Hepatocyte (in vitro differentiated cells): ENCODE results near the gene JAG2. TPM values are rescaled to one million over a fixed set of nuclear protein-coding genes. Genes with fewer than 3 reads are reported as not detected.

Experiments
- DNase-seq: peaks from one replicate; pipeline ENCODE4 v3.0.0-alpha.2; 2016; ENCODE audit warnings: low spot score
- H2AFZ ChIP-seq: fragments of 200-600 bp; sonication (generic); 2 replicates; pipeline ENCODE4 v1.6.0; 2016; ENCODE audit warnings: antibody characterized with exemption, mild to moderate bottlenecking
- H3K27ac ChIP-seq: fragments of 200-600 bp; sonication (generic); 2 replicates; pipeline ENCODE4 v1.5.1; 2016; ENCODE audit warnings: mild to moderate bottlenecking
- H3K27me3 ChIP-seq: fragments of 200-600 bp; sonication (generic); 2 replicates; pipeline ENCODE4 v1.6.1; 2016
- H3K36me3 ChIP-seq: fragments of 200-600 bp; sonication (generic); replicated peaks from 2 replicates; pipeline ENCODE4 v1.5.1; 2016; ENCODE audit warnings: low read depth; ENCODE audit not compliant: insufficient read depth
- H3K4me1 ChIP-seq: fragments of 200-600 bp; sonication (generic); 2 replicates; pipeline ENCODE4 v1.5.1; 2016; ENCODE audit warnings: mild to moderate bottlenecking, moderate library complexity; ENCODE audit not compliant: insufficient read depth
- H3K4me2 ChIP-seq: fragments of 200-600 bp; sonication (generic); 2 replicates; pipeline ENCODE4 v1.6.0; 2016
- H3K4me3 ChIP-seq: fragments of 200-600 bp; sonication (generic); 2 replicates; pipeline ENCODE4 v1.5.1; 2016; ENCODE audit warnings: mild to moderate bottlenecking
- H3K79me2 ChIP-seq: fragments of 200-600 bp; sonication (generic); 2 replicates; pipeline ENCODE4 v1.6.0; 2017; ENCODE audit warnings: mild to moderate bottlenecking
- H3K9me2 ChIP-seq: fragments of 200-600 bp; sonication (generic); replicated peaks from 2 replicates; pipeline ENCODE4 v1.6.0; 2017; ENCODE audit warnings: mild to moderate bottlenecking; ENCODE audit not compliant: insufficient read depth
- H3K9me3 ChIP-seq: fragments of 200-600 bp; sonication (generic); 2 replicates; pipeline ENCODE4 v1.5.1; 2016; ENCODE audit warnings: low read depth, mild to moderate bottlenecking
- H4K20me1 ChIP-seq: fragments of 200-600 bp; sonication (generic); 2 replicates; pipeline ENCODE4 v1.6.0; 2016; ENCODE audit warnings: mild to moderate bottlenecking; ENCODE audit not compliant: insufficient read depth, poor library complexity, severe bottlenecking
- CTCF ChIP-seq: fragments of 200-600 bp; sonication (generic); IDR thresholded peaks from 2 replicates; pipeline ENCODE4 v1.5.1; 2016; ENCODE audit warnings: antibody characterized with exemption, mild to moderate bottlenecking; ENCODE audit not compliant: poor library complexity
- EZH2 ChIP-seq: fragments of 200-600 bp; sonication (generic); IDR thresholded peaks from 2 replicates; pipeline ENCODE4 v1.6.1; 2016; ENCODE audit warnings: antibody characterized with exemption, mild to moderate bottlenecking, borderline replicate concordance
- EZH2phosphoT487 ChIP-seq: fragments of 200-600 bp; sonication (generic); IDR thresholded peaks from one replicate; pipeline ENCODE4 v1.6.1; 2018; ENCODE audit warnings: antibody characterized with exemption, mild to moderate bottlenecking, low read depth, moderate library complexity; ENCODE audit not compliant: unreplicated experiment, severe bottlenecking
- WGBS: methylation state at CpG from one replicate; pipeline ENCODE4 v1.1.6; 2016; ENCODE audit warnings: low lambda C conversion rate; ENCODE audit errors: missing lambda C conversion rate; 5-methylcytosine and 5-hydroxymethylcytosine counted together
- polyA plus RNA-seq: library from polyadenylated mRNA; unstranded; fragments of >200 nt; fragmentation: Nextera tagmentation; extraction: Ambion mirVana; gene quantifications from 2 replicates; pipeline ENCODE4 v1.2.1, GENCODE V29; 2016
- total RNA-seq: library from RNA; depleted of rRNA; stranded (reverse); fragments of >200 nt; gene quantifications from 2 replicates; pipeline ENCODE4 v1.2.3, GENCODE V29; 2014

The JAG2 gene
- total and polyA plus RNA-seq, 2 experiments from 2014 or later = 4.1 to 6.1 TPM

GRCh38 chr14:105215602-105216001, 47.0 kb upstream of the JAG2 start:
- H2AFZ ChIP-seq = no peak overlapping the region
- no peaks in the 10 kb centered on the region for H3K4me1 ChIP-seq
- no peaks in the 10 kb centered on the region for H3K79me2 ChIP-seq
- H3K9me3 ChIP-seq = no peaks in the 10 kb centered on the region
- H3K27me3 ChIP-seq = no peaks in the 10 kb centered on the region
- H3K36me3 ChIP-seq = no peaks in the 10 kb centered on the region
- no peak for DNase-seq
- 76% methylated on average over 3 of the region's 3 CpGs for WGBS
- H4K20me1 ChIP-seq = no peaks in the 10 kb centered on the region
- H3K27ac ChIP-seq = no peak overlapping the region
- no peak overlapping the region for H3K4me3 ChIP-seq
- no peaks in the 10 kb centered on the region for H3K9me2 ChIP-seq
- TF ChIP-seq EZH2 (no peak), CTCF (no peak), EZH2phosphoT487 (no peak)
- no peak overlapping the region for H3K4me2 ChIP-seq

GRCh38 chr14:105214324-105214915, 45.8 kb upstream of the JAG2 start:
- Histone ChIP-seq H3K27ac (no peak overlapping the region), H3K4me2 (no peak overlapping the region), H2AFZ (no peak overlapping the region), H3K9me3 (no peaks in the 10 kb centered on the region), H3K27me3 (no peaks in the 10 kb centered on the region), H3K4me1 (no peaks in the 10 kb centered on the region), H4K20me1 (no peaks in the 10 kb centered on the region), H3K9me2 (no peaks in the 10 kb centered on the region), H3K79me2 (no peaks in the 10 kb centered on the region), H3K36me3 (no peaks in the 10 kb centered on the region), H3K4me3 (no peak overlapping the region)
- WGBS = 90% methylated on average over 13 of the region's 14 CpGs
- no peak for TF ChIP-seq EZH2phosphoT487
- no peak for TF ChIP-seq EZH2
- TF ChIP-seq CTCF = no peak
- DNase-seq = no peak

- TF ChIP-seq EZH2 (no peak), EZH2phosphoT487 (no peak), CTCF (no peak)
- H4K20me1 ChIP-seq = no peaks in the 10 kb centered on the region
- H3K27ac ChIP-seq = no peak overlapping the region
- no peaks in the 10 kb centered on the region for H3K4me1 ChIP-seq
- DNase-seq = no peak
- H3K9me3 ChIP-seq = no peaks in the 10 kb centered on the region
- no peaks in the 10 kb centered on the region for H3K27me3 ChIP-seq
- H3K9me2 ChIP-seq = no peaks in the 10 kb centered on the region
- no peaks in the 10 kb centered on the region for H3K79me2 ChIP-seq
- H2AFZ ChIP-seq = no peak overlapping the region
- H3K36me3 ChIP-seq = no peaks in the 10 kb centered on the region
- WGBS = 98% methylated on average over 10 of the region's 10 CpGs
- no peak overlapping the region for H3K4me3 ChIP-seq
- H3K4me2 ChIP-seq = no peak overlapping the region
Measured at GRCh38 chr14:105213361-105213760, 44.8 kb upstream of the JAG2 start.
